Brain microvascular endothelial cell (primary cell): Measurements from ENCODE around the gene ALX4.

Experiments used
- DNase-seq: peaks from one replicate; pipeline ENCODE4 v3.0.0-alpha.2; 2020
- H3K27ac ChIP-seq: fragments of 250-450 bp; sonication (Bioruptor Pico); 2 replicates; pipeline ENCODE4 v1.5.1; 2020; ENCODE audit warnings: mild to moderate bottlenecking, moderate library complexity
- H3K27me3 ChIP-seq: fragments of 250-450 bp; sonication (Bioruptor Pico); replicated peaks from 2 replicates; pipeline ENCODE4 v1.5.1; 2020; ENCODE audit warnings: mild to moderate bottlenecking
- H3K36me3 ChIP-seq: fragments of 250-450 bp; sonication (Bioruptor Pico); replicated peaks from 2 replicates; pipeline ENCODE4 v1.5.1; 2020; ENCODE audit warnings: mild to moderate bottlenecking
- H3K4me3 ChIP-seq: 2 replicates; pipeline ENCODE4 v1.5.1; 2011; ENCODE audit warnings: low read depth, mild to moderate bottlenecking, control low read depth, low read length, moderate library complexity
- CTCF ChIP-seq: IDR thresholded peaks from 2 replicates; pipeline ENCODE4 v1.5.1; 2011; ENCODE audit warnings: low read depth, mild to moderate bottlenecking, moderate library complexity, low read length, control low read depth, inconsistent platforms; ENCODE audit errors: missing control alignments
- in situ Hi-C: cut with HindIII; loops from 2 replicates; pipeline ENCODE4 v1.10.0; 2017; ENCODE audit warnings: low sequenced_read_pairs, low pct_ligation_motif_present

Gene ALX4

GRCh38 chr11:44334356-44335004 lies 24.5 kb upstream of the ALX4 start:
- peaks cover 81% of the 10 kb centered on the region for H3K27me3 ChIP-seq
- no peak overlapping the region for H3K4me3 ChIP-seq
- no peak for DNase-seq
- no peak for TF ChIP-seq CTCF
- no peak overlapping the region for H3K27ac ChIP-seq
- no peaks in the 10 kb centered on the region for H3K36me3 ChIP-seq
- in situ Hi-C loops, result no loop called here

GRCh38 chr11:44333271-44334218 lies 23.6 kb upstream of the ALX4 start:
- in situ Hi-C loops, result no loop called here
- Histone ChIP-seq H3K27me3 (peaks cover 78% of the 10 kb centered on the region), H3K36me3 (no peaks in the 10 kb centered on the region), H3K4me3 (no peak overlapping the region), H3K27ac (no peak overlapping the region)
- no peak for TF ChIP-seq CTCF
- DNase-seq, result peak; percentile 56

- no peak for TF ChIP-seq CTCF
- H3K27ac ChIP-seq, result no peak overlapping the region
- in situ Hi-C loops, result no loop called here
- H3K4me3 ChIP-seq, result no peak overlapping the region
- H3K36me3 ChIP-seq, result no peaks in the 10 kb centered on the region
- no peak for DNase-seq
- H3K27me3 ChIP-seq, result peaks cover 70% of the 10 kb centered on the region
Measured at GRCh38 chr11:44332665-44333064, 22.7 kb upstream of the ALX4 start.

GRCh38 chr11:44329472-44330230 lies 19.7 kb upstream of the ALX4 start:
- Histone ChIP-seq H3K4me3 (no peak overlapping the region), H3K27me3 (peaks cover 61% of the 10 kb centered on the region), H3K27ac (no peak overlapping the region), H3K36me3 (no peaks in the 10 kb centered on the region)
- no peak for TF ChIP-seq CTCF
- in situ Hi-C loops, result no loop called here
- DNase-seq, result no peak

- DNase-seq, result no peak
- Histone ChIP-seq H3K36me3 (no peaks in the 10 kb centered on the region), H3K27me3 (peaks cover 64% of the 10 kb centered on the region), H3K4me3 (no peak overlapping the region), H3K27ac (no peak overlapping the region)
- in situ Hi-C loops, result no loop called here
- TF ChIP-seq CTCF, result no peak
Measured at GRCh38 chr11:44328138-44328660, 18.3 kb upstream of the ALX4 start.
